Type B pancreatic cell (in vitro differentiated cells): ENCODE data around the gene APOC3. TPM values are rescaled to one million over a fixed set of nuclear protein-coding genes. Genes with fewer than 3 reads are reported as not detected.

Experiments
- DNase-seq: peaks from one replicate; pipeline ENCODE4 v3.0.0; 2021; ENCODE audit warnings: mixed read lengths; ENCODE audit not compliant: unreplicated experiment; ENCODE audit errors: extremely low spot score
- H3K27ac Mint-ChIP-seq: 2 replicates; pipeline ENCODE4 v1.8.0; 2021; ENCODE audit warnings: mild to moderate bottlenecking, mixed read lengths
- H3K27me3 Mint-ChIP-seq: 2 replicates; pipeline ENCODE4 v1.8.0; 2021; ENCODE audit warnings: mixed read lengths
- H3K36me3 Mint-ChIP-seq: 2 replicates; pipeline ENCODE4 v1.8.0; 2021; ENCODE audit warnings: mixed read lengths
- H3K4me1 Mint-ChIP-seq: one replicate; pipeline ENCODE4 v1.8.0; 2021; ENCODE audit warnings: mixed read lengths; ENCODE audit not compliant: unreplicated experiment
- H3K4me3 Mint-ChIP-seq: 2 replicates; pipeline ENCODE4 v1.8.0; 2021; ENCODE audit warnings: mild to moderate bottlenecking, mixed read lengths
- H3K9me3 Mint-ChIP-seq: 2 replicates; pipeline ENCODE4 v1.8.0; 2021; ENCODE audit warnings: mixed read lengths
- long read RNA-seq: library from polyadenylated mRNA; unstranded; transcript quantifications from one replicate; pipeline ENCODE4 v2.0.0, GENCODE V29; 2020
- total RNA-seq: library from RNA; stranded (reverse); gene quantifications from 2 replicates; pipeline ENCODE4 v1.2.1, GENCODE V29; 2021; ENCODE audit warnings: low replicate concordance
- TF ChIP-seq, protein P1 (sequence below): fragments of 200-600 bp; sonication (generic); conservative IDR thresholded peaks from 2 replicates; pipeline ENCODE4 v1.5.0; 2021; ENCODE audit warnings: antibody characterized with exemption, mild to moderate bottlenecking

Gene APOC3
- total RNA-seq = 21.6 and 54.4 TPM in 2 replicates
- long read RNA-seq, transcript APOC3-201 (4 exons, 550 nt) = major isoform, 23 of 28 reads
- long read RNA-seq, partial matches to known transcripts = 0 of 28 reads
- long read RNA-seq, other reads (novel, unspliced or antisense) = 2 of 28 reads

DNA sequence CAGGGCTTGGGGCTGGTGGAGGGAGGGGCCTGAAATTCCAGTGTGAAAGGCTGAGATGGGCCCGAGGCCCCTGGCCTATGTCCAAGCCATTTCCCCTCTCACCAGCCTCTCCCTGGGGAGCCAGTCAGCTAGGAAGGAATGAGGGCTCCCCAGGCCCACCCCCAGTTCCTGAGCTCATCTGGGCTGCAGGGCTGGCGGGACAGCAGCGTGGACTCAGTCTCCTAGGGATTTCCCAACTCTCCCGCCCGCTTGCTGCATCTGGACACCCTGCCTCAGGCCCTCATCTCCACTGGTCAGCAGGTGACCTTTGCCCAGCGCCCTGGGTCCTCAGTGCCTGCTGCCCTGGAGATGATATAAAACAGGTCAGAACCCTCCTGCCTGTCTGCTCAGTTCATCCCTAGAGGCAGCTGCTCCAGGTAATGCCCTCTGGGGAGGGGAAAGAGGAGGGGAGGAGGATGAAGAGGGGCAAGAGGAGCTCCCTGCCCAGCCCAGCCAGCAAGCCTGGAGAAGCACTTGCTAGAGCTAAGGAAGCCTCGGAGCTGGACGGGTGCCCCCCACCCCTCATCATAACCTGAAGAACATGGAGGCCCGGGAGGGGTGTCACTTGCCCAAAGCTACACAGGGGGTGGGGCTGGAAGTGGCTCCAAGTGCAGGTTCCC is at the start of gene APOC3:
APOC3 (plus strand) TSS at position 383 of the 659 bp plus-strand sequence. CDS start 676 bp downstream, outside the sequence.
- TF ChIP-seq, protein P1, sequence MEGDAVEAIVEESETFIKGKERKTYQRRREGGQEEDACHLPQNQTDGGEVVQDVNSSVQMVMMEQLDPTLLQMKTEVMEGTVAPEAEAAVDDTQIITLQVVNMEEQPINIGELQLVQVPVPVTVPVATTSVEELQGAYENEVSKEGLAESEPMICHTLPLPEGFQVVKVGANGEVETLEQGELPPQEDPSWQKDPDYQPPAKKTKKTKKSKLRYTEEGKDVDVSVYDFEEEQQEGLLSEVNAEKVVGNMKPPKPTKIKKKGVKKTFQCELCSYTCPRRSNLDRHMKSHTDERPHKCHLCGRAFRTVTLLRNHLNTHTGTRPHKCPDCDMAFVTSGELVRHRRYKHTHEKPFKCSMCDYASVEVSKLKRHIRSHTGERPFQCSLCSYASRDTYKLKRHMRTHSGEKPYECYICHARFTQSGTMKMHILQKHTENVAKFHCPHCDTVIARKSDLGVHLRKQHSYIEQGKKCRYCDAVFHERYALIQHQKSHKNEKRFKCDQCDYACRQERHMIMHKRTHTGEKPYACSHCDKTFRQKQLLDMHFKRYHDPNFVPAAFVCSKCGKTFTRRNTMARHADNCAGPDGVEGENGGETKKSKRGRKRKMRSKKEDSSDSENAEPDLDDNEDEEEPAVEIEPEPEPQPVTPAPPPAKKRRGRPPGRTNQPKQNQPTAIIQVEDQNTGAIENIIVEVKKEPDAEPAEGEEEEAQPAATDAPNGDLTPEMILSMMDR = no peak
- DNase-seq = no peak
- peaks cover 12% of the 10 kb centered on the region for H3K4me1 Mint-ChIP-seq
- peaks cover 3% of the 10 kb centered on the region for H3K27me3 Mint-ChIP-seq
- no peaks in the 10 kb centered on the region for H3K36me3 Mint-ChIP-seq
- no peak within 1 kb of the TSS for H3K27ac Mint-ChIP-seq
- no peaks in the 10 kb centered on the region for H3K9me3 Mint-ChIP-seq
- H3K4me3 Mint-ChIP-seq = no peak within 1 kb of the TSS

DNA sequence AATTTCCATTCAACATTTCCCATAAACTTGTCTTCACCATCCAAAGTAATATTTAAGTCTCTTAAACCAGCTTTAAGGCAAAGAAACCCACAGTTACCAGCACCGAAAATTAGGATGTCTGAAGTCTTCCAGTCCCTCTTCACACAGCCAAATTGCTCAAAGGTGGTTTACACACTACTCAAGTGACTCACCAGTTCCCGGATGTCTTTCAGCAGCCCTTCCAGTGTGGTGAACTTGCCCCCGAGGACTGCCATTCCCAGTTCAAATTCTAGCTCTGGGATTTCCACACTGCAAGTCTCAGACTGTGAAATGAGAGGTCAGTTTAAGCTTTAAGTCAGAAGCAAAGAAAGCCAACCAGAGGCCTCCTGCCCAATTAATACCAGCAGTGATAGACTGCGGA is 47.0 kb upstream of the APOC3 start:
- Mint-ChIP-seq H3K4me3 (no peak overlapping the region), H3K9me3 (no peaks in the 10 kb centered on the region), H3K4me1 (peaks cover 8% of the 10 kb centered on the region), H3K27me3 (no peaks in the 10 kb centered on the region), H3K27ac (no peak overlapping the region), H3K36me3 (peaks cover 46% of the 10 kb centered on the region)
- no peak for DNase-seq
- TF ChIP-seq, protein P1 = no peak

- no peak for DNase-seq
- TF ChIP-seq, protein P1 = no peak
- Mint-ChIP-seq H3K27me3 (peaks cover 3% of the 10 kb centered on the region), H3K36me3 (peaks cover 26% of the 10 kb centered on the region), H3K9me3 (no peaks in the 10 kb centered on the region), H3K27ac (peak overlapping the region; percentile 76), H3K4me3 (peak overlapping the region; percentile 99), H3K4me1 (peaks cover 17% of the 10 kb centered on the region)
Measured at GRCh38 chr11:116786326-116786725, 43.4 kb upstream of the APOC3 start.

GRCh38 chr11:116786966-116787365 is 42.7 kb upstream of the APOC3 start:
- Mint-ChIP-seq H3K27me3 (peaks cover 3% of the 10 kb centered on the region), H3K9me3 (no peaks in the 10 kb centered on the region), H3K36me3 (peaks cover 24% of the 10 kb centered on the region), H3K4me3 (peak overlapping the region; percentile 99), H3K4me1 (peaks cover 17% of the 10 kb centered on the region), H3K27ac (peak overlapping the region; percentile 76)
- TF ChIP-seq, protein P1 = no peak
- no peak for DNase-seq

- no peaks in the 10 kb centered on the region for H3K9me3 Mint-ChIP-seq
- H3K27ac Mint-ChIP-seq = peak overlapping the region; percentile 76
Measured at GRCh38 chr11:116787436-116787785, 42.3 kb upstream of the APOC3 start.

More at GRCh38 chr11:116787436-116787785, 42.3 kb upstream of the APOC3 start:
- Mint-ChIP-seq H3K4me1 (peaks cover 17% of the 10 kb centered on the region), H3K36me3 (peaks cover 20% of the 10 kb centered on the region), H3K4me3 (peak overlapping the region; percentile 99), H3K27me3 (peaks cover 3% of the 10 kb centered on the region)
- TF ChIP-seq, protein P1 = no peak
- no peak for DNase-seq
